Sigmoid colon (tissue), 7 donors: ENCODE measurements around the gene ARID3B. TPM values are rescaled to one million over a fixed set of nuclear protein-coding genes. Genes with fewer than 3 reads are reported as not detected.
"Not testable (repeated sequence)": the region's sequence is repeated elsewhere in the genome, so short reads cannot be mapped to it uniquely, and the experiment has no call there.

Experiments
- DNase-seq: peaks from one replicate; pipeline ENCODE4 v3.0.0-alpha.2; 2019
- H3K27ac ChIP-seq, 4 donors: fragments of 200-600 bp; sonication (generic); one replicate each; pipeline ENCODE4 v1.5.1; 2016 to 2019; ENCODE audit warnings: mild to moderate bottlenecking in 1 of 4
- H3K27me3 ChIP-seq, 3 donors: fragments of 200-600 bp; sonication (generic); one replicate each; pipeline ENCODE4 v1.5.1; 2019; ENCODE audit warnings: mild to moderate bottlenecking in 1 of 3
- H3K36me3 ChIP-seq, 4 donors: fragments of 200-600 bp; sonication (generic); one replicate each; pipeline ENCODE4 v1.5.1; 2016 to 2019
- H3K4me1 ChIP-seq, 4 donors: fragments of 200-600 bp; sonication (generic); one replicate each; pipeline ENCODE4 v1.5.1; 2017 to 2019
- H3K4me3 ChIP-seq, 4 donors: fragments of 200-600 bp; sonication (generic); one replicate each; pipeline ENCODE4 v1.5.1; 2017 to 2019; ENCODE audit warnings: mild to moderate bottlenecking in 2 of 4, moderate library complexity in 1 of 4
- H3K9me3 ChIP-seq, 4 donors: fragments of 200-600 bp in 3 of 4; sonication (generic) in 3 of 4; one replicate each; pipeline versions ENCODE4 v1.5.1 to v1.6.1; 2013 to 2019
- CTCF ChIP-seq, 4 experiments: fragments of 450-650 bp in 3 of 4; fragments of 200-600 bp in 1 of 4; IDR thresholded peaks; one replicate each; pipeline ENCODE4 v1.5.1; 2016 to 2019; ENCODE audit warnings: antibody characterized with exemption in 4 of 4, mild to moderate bottlenecking in 3 of 4, moderate library complexity in 2 of 4
- EP300 ChIP-seq, 4 donors: sonication (generic); formaldehyde crosslinking; IDR thresholded peaks; one replicate each; pipeline ENCODE4 v1.6.1; 2017; ENCODE audit warnings: antibody characterized with exemption in 4 of 4
- POLR2A ChIP-seq, 2 donors: fragments of 450-650 bp; IDR thresholded peaks; one replicate each; pipeline ENCODE4 v1.6.1; 2016; ENCODE audit warnings: antibody characterized with exemption in 2 of 2, mild to moderate bottlenecking in 2 of 2, moderate library complexity in 2 of 2
- POLR2AphosphoS5 ChIP-seq, 4 donors: sonication (generic); formaldehyde crosslinking; IDR thresholded peaks; one replicate each; pipeline ENCODE4 v1.6.1; 2017; ENCODE audit warnings: antibody characterized with exemption in 4 of 4
- WGBS, 2 donors: extraction: QIAGEN DNeasy Blood & Tissue Kit; methylation state at CpG; one replicate each; pipeline ENCODE4 v1.1.7; 2013; 5-methylcytosine and 5-hydroxymethylcytosine counted together
- intact Hi-C: fragments of 100-400 bp; cut with DNase I; formaldehyde crosslinking; loops from one replicate; pipeline ENCODE4 v1.15.1; 2023
- polyA plus RNA-seq, 3 donors: library from polyadenylated mRNA; stranded (reverse); fragments of 200-250 nt; gene quantifications; one replicate each; pipeline ENCODE4 v1.2.3, GENCODE V29; 2013
- total RNA-seq, 4 donors: library from RNA; depleted of rRNA; stranded (reverse); fragments of >200 nt; gene quantifications; one replicate each; pipeline ENCODE4 v1.1.0, GENCODE V29; 2016
- donor health status: healthy with polysubstance abuse.
- donor health status: Bipolar disorder and iron deficiency.
- donor health status: healthy.

ARID3B gene
- total and polyA plus RNA-seq, 7 donors: 2.3 to 9.7 (median 5.3) TPM

DNA sequence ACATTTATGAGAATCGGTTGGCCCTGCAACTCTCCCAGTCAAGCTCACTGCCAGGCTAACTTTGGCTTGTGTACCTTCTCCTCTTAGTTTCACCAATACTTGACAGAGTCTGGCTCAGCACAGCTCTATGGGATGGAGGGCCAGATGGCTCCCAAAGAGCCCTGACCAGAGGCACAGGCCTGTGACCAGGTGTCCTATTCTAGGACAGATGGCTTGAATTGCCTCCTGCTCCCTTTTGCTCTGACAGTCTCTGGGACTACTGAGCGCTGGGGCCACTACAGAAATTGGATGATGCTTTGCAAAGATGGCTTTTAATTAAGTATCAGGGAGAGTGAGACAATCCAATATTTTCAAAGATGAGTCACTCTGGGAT, 10.3 kb upstream of the ARID3B start:
- no peaks in the 10 kb centered on the region for H3K4me1 ChIP-seq

GRCh38 chr15:74531144-74531811, 9.7 kb upstream of the ARID3B start:
- DNase-seq: no peak
- Histone ChIP-seq H3K27me3 (no peaks in the 10 kb centered on the region), H3K9me3 (no peaks in the 10 kb centered on the region), H3K36me3 (no peaks in the 10 kb centered on the region), H3K4me1 (no peaks in the 10 kb centered on the region), H3K4me3 (no peak overlapping the region), H3K27ac (no peak overlapping the region)
- TF ChIP-seq CTCF (IDR thresholded peaks at IDR 0.05) (no peak), POLR2A (IDR thresholded peaks at IDR 0.05) (no peak), POLR2AphosphoS5 (IDR thresholded peaks at IDR 0.05) (no peak), EP300 (IDR thresholded peaks at IDR 0.05) (no peak)
- intact Hi-C loops: no loop called here
- 83 to 84% methylated on average over 4 of the region's 4 CpGs for WGBS, 2 donors

More for the DNA sequence above, 10.3 kb upstream of the ARID3B start:
- H3K4me3 ChIP-seq: no peak overlapping the region
- H3K27ac ChIP-seq: no peak overlapping the region
- intact Hi-C loops: no loop called here
- TF ChIP-seq POLR2A (IDR thresholded peaks at IDR 0.05) (no peak), POLR2AphosphoS5 (IDR thresholded peaks at IDR 0.05) (no peak), CTCF (IDR thresholded peaks at IDR 0.05) (no peak), EP300 (IDR thresholded peaks at IDR 0.05) (no peak)
- no peak for DNase-seq
- H3K9me3 ChIP-seq: no peaks in the 10 kb centered on the region
- no peaks in the 10 kb centered on the region for H3K27me3 ChIP-seq
- 91 to 93% methylated on average over 2 of the region's 2 CpGs for WGBS, 2 donors
- no peaks in the 10 kb centered on the region for H3K36me3 ChIP-seq

DNA sequence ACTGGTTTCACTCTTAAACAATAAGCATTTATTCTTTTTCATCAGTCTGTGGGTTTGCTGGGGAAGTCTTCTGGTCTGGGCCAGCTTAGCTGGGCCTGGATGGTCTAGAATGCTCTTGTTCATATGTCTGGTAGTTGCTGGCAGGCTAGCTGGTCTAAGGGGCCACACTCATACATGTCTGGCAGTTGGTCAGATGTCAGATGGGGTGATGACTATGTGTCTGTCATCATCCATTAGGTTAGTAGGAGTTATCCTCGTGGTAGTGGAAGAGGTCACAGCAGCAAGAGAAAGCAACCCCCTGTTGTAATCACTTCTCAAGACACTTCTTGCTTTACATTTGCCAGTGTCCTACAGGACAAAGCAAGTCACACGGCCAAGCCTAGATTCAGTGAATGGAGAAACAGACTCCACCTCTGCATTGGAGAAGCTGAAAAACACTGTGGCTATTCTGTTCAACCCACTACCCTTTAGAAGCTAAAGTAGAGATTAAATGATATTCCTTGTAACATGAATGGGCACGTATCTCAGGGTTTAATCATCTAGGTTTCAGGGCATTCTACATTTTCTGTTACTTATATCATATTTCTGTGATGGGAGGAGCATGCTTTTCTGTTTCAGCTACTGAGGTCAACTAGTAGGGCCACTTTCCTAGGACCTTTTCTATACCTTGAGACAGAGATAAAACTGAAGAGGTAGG, 5.5 kb upstream of the ARID3B start:
- WGBS, 2 donors: 79 to 84% methylated on average over 3 of the region's 3 CpGs
- no peak overlapping the region for H3K4me3 ChIP-seq
- H3K27me3 ChIP-seq: no peaks in the 10 kb centered on the region
- no peak for DNase-seq
- H3K4me1 ChIP-seq: peaks cover 0 to 12% (median 10%) of the 10 kb centered on the region in 4 donors
- intact Hi-C loops: no loop called here
- no peak overlapping the region for H3K27ac ChIP-seq
- no peaks in the 10 kb centered on the region for H3K9me3 ChIP-seq
- TF ChIP-seq POLR2AphosphoS5 (IDR thresholded peaks at IDR 0.05): no peak
- no peak for TF ChIP-seq CTCF (IDR thresholded peaks at IDR 0.05)
- no peak for TF ChIP-seq POLR2A (IDR thresholded peaks at IDR 0.05)
- no peak for TF ChIP-seq EP300 (IDR thresholded peaks at IDR 0.05)
- H3K36me3 ChIP-seq: no peaks in the 10 kb centered on the region

- no peak for TF ChIP-seq POLR2A (IDR thresholded peaks at IDR 0.05)
- no peak for TF ChIP-seq EP300 (IDR thresholded peaks at IDR 0.05)
- no peak for TF ChIP-seq CTCF (IDR thresholded peaks at IDR 0.05)
- no peak for TF ChIP-seq POLR2AphosphoS5 (IDR thresholded peaks at IDR 0.05)
- H3K27me3 ChIP-seq: no peaks in the 10 kb centered on the region
- DNase-seq: no peak
- no peaks in the 10 kb centered on the region for H3K36me3 ChIP-seq
- intact Hi-C loops: no loop called here
- H3K4me3 ChIP-seq: no peak overlapping the region
- H3K27ac ChIP-seq: no peak overlapping the region
- WGBS, 2 donors: 98% methylated on average over 1 of the region's 1 CpG
- H3K4me1 ChIP-seq: peaks cover 0 to 26% (median 21%) of the 10 kb centered on the region in 4 donors
- H3K9me3 ChIP-seq: no peaks in the 10 kb centered on the region
Observed at GRCh38 chr15:74537736-74538135, 3.3 kb upstream of the ARID3B start.

DNA sequence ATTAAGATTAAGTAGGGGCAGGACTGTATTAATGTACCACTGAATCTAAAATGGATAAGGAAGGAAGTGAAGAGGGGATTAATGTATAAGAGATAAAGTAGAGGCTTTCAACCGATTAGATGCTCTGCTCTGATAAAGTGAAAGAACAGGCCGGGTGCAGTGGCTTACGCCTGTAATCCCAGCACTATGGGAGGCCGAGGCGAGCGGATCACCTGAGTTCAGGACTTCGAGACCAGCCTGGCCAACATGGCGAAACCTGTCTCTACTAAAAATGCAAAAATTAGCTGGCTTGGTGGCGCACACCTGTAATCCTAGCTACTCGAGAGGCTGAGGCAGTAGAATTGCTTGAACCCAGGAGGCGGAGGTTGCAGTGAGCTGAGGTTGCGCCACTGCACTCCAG, 1.5 kb upstream of the ARID3B start:
- H3K27ac ChIP-seq, H3K36me3 ChIP-seq, H3K4me3 ChIP-seq, H3K27me3 ChIP-seq, DNase-seq, H3K9me3 ChIP-seq, intact Hi-C loops: not testable (repeated sequence)
- peaks cover 0 to 26% (median 21%) of the 10 kb centered on the region in 4 donors for H3K4me1 ChIP-seq
- WGBS, 2 donors: 92 to 94% methylated on average over 12 of the region's 12 CpGs
